ENCODE results near the gene ST8SIA3.

Gene ST8SIA3, protein sequence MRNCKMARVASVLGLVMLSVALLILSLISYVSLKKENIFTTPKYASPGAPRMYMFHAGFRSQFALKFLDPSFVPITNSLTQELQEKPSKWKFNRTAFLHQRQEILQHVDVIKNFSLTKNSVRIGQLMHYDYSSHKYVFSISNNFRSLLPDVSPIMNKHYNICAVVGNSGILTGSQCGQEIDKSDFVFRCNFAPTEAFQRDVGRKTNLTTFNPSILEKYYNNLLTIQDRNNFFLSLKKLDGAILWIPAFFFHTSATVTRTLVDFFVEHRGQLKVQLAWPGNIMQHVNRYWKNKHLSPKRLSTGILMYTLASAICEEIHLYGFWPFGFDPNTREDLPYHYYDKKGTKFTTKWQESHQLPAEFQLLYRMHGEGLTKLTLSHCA

DNA sequence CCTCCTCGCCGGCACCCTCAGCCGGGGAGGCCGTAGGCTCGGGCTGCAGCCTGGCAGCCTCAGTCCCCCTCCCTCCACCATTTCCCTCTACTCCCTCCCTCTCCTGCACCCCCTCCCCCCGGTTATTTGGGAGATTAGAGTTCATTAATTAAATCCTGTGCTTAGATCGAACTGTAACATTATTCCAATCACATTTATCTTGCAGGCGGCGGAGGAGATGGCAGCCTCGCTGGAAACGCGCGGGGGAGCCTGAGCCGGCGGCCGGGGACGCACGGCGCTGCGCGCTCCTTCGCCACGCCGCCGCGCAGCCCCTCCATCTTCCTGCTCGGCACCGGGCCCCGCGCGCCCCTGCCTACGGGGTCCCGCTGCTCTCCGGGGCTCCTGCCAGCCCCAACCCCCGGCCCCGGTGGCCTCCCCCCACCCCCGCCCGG is at the start of gene ST8SIA3:
TSS of gene ST8SIA3 (plus strand) at position 287 of the 431 bp plus-strand sequence. CDS start 290 bp downstream, outside the sequence.
- no peak for DNase-seq

DNA sequence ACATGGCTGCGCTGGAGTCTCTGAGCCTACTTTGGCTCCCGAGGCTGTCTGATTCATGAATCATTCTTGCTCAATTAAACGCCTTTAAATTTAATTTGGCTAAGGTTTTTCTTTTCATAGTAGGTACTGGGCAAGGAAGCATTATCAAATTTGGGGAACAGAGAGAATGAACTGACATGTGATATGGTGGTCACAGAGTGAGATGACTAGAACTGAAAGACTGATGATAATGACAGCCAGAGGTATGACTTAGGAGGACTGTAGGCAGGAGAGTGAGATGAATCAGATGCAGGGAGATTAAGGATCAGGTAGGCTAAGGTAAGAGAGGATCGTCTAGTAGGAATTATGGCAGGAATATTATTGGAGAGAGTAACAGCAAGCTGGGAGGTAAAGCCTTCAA is 40.9 kb upstream of the ST8SIA3 start:
- no peak for DNase-seq

DNA sequence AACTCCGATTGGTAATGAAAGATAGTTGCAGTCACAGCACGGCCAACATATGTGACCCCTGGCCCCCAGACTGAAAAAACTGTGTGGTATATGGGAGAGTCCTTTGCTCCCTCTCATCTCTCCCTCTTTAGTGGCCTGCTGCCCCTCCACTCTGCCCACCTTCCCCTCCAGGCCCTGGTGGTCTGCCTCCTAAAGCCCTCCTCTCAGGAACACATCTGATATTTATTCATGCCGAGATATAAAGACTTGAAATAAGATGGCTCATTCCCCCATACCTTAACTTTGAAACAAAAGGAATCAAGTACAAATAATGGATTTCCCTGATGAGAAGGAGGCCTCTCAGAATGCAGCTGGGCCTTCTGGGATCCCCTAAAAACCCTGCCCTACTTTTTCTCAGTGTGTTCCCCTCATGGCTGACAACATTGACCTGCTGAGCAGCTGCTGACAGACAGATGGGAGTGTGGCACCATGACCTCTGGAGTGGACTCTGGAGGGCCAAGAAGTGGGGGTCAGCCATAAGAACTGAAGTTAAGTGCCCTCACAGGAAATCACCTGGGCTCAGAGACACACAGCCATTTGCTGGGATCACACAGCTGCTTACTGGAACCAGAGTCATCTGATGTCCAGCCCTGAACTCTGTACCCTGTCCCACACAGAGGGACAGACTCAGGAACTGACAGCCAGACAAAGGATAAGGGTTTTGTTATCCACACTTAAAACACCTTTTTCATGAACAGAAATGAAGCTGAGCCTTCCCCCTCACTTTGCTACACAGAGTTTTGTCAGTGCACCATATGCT is 39.8 kb upstream of the ST8SIA3 start:
- DNase-seq: no peak

DNA sequence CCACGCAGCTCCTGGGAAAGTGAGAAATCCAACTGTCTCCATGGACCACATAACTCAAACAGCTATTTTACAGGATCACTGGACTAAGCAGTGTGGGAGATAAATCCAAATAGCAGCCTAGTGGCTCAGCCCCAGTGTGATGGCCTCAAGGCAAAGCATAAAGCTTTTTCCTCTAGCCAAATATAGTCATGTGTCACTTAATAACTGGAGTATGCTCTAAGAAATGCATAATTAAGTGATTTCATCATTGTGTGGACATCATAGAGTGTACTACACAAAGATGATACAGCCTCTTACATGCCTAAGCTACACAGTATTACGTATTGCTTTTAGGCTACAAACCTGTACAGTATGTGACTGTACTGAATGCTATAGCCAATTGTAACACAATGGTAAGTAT is 31.8 kb upstream of the ST8SIA3 start:
- DNase-seq: no peak

DNA sequence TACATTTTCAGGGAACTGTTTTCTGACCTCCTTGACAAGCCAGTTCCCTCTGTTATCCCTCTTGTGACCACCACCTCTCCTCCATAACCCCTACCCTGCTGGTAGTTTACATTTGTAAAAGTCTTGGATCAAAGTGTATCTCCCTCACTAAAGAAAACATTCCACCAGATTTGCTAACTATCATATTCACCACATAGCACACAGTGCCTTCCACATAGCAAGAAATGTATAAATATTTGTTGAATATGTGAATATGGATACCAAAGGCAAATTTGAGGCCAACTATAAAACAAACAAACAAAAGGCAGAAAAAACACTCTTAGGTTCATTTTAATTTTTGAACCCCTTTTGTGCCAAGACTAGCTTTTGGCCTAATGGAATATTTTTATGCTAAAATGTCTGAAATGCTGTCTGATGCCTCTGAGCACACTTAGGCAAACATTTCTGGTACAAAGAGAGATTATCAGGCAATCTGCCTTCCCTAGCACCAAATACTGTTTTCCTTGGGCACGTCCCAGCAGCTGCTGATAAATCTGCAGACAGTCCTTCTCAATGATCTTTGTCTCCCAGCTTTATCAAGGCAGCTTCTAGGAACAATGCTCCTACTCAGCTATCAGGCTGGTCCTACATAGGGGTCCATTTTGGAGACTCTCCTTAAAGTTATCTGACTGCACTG is 26.7 kb upstream of the ST8SIA3 start:
- no peak for DNase-seq

DNA sequence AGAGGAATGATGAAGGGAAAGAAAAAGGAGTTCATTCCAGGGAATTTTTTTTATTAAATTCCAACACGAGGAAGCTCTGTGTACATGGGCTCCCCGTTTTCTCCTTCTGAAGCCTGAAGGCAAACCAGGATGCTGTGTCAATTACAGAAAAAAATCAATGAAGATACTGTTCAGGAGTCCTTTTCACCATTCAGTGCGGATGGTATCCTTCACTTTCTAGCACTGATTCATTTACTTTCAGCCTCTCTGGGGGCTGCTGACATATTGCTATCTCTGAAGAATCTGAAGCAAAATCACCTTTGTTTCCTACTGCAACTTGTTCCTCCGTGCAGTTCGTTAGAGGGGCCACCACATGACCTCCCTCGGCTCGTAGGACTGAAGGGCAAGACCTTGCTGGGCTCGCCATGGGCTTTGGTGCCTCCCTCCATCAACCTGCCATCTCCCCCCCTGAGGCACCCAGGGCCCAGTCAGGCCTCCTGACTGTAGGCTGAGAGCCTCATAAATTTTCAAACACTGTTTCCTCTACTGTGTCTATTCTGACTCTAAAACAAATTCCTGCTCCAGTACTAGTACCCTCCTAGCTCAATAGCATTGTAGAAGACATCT is 25.5 kb upstream of the ST8SIA3 start:
- DNase-seq: no peak

DNA sequence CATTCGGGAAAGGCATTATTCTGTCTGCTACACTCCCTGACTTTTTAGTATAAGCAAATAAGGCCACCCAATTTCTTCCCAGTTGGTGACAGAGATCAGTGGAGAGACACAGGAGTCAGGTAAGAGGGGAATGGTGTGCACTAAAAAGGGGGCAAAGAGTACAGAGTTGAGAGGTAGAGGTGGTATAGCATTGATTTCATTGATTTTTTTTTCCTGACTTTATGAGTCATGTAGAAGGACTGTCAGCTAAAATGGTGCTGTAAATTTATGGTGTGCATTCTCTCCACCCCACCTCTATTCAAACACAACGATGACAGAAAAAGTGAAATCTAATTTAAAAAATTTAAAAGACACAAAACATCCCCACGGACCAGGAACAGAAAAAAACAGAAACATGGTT is 23.7 kb upstream of the ST8SIA3 start:
- DNase-seq: no peak

DNA sequence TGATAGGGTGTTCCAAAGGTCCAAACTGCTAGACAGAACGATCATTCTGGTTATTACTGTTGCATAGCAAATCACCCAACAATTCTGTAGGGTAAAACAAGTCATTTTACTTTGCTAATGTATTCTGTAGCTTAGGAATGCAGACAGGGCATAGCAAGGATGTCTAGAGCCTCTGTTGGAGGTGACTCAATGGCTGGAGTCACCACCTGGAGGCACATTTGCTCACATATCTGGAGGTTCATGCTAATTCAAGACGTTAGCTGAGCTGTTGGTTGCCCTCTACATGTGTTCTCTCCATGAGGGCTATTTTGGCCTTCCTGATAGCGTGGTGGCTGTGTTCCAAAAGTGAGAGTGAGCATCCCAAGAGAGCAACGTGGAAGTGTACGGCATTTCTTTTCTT is 22.5 kb upstream of the ST8SIA3 start:
- DNase-seq: no peak

DNA sequence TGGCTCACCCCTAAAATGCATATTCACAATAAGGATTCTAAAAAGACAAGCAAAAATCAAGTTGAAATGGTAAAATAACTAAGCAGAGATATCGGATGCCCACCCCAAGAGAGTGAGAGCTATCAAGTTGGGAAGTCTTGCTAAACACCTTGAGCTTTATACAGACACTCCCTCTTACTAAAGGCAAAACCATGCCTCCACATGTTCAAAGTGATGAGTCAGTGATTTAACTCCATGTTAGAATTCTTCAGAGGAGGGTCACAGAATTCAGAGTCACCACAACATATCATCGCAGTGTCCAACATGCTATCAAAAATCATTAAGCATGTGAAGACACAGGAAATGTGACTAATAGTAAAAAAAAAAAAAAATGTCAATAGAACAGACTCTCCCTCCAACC is 20.6 kb upstream of the ST8SIA3 start:
- DNase-seq: no peak

DNA sequence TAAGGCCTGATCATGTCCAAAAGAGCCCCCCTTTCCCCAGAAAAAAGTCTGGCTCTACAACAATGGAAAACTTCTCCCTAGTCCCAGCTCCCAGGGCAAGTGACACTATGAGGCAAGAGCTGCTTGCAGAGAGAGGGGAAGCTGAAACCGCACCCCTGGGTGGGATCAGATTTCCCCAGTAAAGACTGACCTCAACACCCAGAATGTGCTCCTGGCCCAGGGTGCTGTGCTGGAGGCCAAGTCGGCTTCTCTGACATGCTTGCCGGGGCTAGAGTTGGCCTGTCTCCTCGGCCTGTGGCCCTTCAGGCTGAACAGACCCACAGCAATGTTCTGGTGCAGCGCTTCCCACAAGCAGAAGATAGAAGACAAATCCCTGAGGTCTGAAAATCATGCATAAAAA is 18.4 kb upstream of the ST8SIA3 start:
- no peak for DNase-seq

DNA sequence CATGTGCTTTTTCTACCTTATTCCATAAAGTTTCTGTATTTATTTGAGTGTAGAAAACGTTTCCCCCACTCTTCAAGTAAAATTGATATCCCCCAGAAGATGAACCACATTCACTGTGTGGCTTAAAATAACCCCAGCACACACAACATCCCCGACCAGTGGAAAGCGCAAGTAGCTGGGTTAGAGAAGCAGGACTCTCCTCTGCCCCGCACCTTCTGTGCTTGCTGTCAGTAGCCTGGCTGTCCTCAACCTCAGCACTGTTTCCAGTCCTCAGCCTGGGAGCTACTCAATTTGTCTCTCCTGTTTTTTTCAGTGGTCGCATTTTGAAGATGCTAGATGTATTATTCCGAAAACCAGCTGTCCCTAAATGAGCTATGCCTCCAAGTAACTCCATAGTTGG is 18.0 kb upstream of the ST8SIA3 start:
- DNase-seq: no peak

DNA sequence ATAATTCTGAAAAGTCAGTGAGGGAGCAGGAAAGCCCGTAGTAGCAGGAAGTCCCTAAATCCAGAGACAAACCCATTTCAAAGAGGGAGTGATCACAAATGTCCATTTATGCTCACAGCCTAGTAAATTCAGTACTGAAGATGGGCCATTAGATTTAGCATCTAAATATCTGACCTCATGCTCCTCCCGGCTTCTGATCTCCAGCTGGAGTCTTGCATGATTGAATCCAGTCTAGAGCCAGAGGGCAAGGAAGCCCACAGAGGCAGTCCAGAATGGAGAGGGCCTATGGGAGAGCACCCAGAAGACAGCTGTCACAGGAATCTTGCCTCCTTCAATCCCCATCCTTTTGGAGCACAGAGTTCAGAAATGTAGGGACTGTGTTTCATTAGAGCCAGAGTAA is 16.0 kb upstream of the ST8SIA3 start:
- no peak for DNase-seq

DNA sequence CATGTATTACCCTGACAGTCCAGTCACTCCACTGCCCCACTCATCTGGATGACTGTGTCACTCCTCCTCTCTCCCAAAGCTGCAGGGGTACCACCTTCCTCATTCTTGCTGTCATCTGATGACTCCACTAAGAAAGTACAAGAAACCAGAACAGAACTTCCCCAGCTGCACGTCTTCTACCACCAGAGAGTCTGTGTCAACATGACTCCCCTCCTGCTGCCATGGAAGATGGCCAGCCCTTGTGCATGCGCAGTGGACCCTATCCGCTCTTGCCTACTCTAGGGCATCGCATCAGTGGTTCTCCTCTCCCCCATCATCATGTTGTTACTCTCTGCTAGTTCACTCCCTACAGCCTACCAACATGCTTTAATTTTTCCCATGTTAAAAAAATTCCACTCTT is 14.5 kb upstream of the ST8SIA3 start:
- no peak for DNase-seq

DNA sequence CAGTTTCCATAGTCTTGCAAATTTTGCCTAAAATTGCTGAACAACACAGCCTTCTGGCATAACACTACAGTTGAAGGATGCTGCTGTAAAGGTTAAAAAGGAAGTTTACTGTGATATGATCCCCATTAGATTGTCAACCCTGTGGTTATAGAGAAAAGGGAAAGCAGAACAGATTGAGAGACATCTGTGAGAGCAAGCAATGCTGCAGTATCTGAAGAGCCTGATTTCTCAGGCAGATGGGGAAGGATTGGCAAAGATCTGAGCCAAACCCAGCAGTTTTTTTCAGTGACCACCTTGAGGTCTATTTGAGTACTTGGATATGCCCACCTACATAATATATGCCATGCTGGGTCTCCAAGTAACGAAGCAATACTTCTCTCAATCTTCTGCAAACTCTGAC is 8.5 kb upstream of the ST8SIA3 start:
- DNase-seq: no peak

DNA sequence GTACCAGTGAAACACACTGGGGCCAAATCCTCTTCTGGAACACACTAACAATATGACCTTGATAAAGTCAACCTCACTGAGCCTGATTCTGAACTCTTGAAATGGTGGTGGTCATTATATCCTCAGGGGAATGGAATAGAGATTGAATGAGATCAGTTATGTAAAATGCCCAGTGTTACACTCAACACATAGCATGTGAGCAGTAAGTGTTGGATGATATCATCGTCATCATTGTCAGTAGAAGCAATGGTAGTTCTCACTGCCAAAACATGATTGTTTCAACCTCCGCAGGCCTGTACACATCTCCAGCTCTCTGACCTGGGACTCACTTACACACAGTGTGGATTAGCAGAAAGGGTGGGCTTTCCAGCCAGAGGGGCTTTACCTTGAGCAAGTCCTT is 5.5 kb upstream of the ST8SIA3 start:
- no peak for DNase-seq

DNA sequence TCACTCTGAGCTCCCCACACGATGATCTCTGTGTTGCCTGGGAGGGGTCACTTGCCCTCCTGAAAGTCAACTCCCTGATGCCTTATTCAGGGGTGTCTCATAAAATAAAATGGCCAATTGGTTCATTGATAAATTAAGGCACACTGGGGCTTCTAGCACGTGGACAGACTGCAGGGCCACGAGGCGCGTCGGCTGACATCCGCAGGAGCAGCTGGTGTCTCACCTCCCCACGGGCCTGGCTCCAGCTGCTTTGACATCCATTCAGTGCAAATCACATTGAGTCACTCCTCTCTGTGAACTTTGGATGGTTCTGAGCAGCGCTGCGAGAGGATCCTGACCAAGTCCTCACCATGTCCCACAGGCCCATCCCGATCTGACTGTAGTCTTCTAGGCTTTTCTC is 4.6 kb upstream of the ST8SIA3 start:
- no peak for DNase-seq

DNA sequence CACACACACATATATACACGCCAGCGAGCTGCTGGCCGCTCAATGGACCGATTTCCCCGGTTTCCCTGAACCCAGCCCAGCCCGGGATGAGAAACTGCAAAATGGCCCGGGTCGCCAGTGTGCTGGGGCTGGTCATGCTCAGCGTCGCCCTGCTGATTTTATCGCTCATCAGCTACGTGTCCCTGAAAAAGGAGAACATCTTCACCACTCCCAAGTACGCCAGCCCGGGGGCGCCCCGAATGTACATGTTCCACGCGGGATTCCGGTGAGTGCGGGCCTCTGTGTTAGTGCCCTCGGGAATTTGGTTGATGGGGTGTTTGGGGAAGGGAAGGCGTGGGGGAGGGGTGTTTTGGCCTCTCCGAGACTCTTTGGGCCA is 392 bp downstream of the ST8SIA3 start:
- no peak for DNase-seq

DNA sequence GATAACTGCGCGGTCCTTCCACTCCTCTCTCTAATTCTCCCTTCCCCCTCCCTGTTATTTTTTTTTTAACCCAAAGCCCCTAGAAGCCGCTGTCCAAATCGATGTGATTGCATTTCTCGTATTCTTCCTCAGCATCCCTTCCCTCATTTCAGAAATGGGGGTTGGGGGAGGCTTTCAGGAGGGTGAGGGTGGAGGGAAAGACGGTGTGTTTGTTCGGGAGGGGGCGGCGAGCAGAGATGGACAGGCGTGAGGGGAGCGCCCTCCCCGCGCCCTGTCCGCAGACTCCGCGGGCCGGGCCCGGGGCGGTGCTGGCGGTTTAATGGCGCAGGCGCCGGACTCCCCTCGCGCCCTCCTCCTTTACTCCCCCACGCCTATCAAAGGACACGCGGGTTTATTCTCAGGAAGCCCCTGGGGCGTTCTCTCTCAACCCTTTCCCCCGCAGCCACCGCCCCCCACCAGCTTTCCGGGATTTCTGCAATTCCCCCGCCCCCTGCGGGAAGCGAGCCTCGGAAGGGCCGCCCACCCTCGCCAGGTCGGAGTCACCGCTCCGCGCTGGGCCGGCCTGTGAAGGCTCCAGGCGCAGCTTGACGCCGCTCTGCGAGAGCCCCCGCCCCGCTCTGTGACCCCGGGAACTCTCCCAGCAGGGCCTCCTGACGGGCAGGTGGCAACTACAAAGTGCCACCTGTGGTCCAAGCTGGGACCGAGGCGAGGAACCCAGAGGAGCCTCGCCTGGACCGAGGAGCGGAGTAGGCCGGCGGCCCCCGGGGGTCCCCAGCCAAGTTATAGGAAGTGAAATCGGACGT is 981 bp downstream of the ST8SIA3 start:
- DNase-seq: no peak

DNA sequence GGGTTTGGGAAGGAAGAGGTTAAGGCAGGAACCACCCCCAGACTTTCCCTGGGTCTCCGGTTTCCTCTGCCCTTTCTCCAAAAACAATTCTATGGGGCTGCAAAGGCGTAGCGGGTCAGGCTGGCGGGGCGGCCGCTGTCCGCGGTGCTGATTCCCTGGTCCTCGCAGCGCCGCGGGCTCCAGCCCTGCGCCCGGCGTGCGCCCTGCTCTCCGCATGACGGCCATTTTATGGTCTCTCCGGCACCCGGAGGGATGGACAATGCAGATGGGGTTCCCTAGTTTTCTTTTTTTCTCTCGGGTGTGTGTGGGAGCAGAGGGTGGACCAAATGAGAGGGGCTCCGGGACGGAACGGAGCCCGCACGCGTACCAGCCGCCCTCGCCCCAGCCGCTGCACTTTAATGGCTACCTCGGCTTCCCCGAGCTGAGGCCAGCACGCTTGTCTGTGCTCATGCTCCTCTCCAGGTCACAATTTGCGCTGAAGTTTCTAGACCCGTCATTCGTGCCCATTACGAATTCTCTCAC is 1.6 kb downstream of the ST8SIA3 start:
- DNase-seq: no peak

DNA sequence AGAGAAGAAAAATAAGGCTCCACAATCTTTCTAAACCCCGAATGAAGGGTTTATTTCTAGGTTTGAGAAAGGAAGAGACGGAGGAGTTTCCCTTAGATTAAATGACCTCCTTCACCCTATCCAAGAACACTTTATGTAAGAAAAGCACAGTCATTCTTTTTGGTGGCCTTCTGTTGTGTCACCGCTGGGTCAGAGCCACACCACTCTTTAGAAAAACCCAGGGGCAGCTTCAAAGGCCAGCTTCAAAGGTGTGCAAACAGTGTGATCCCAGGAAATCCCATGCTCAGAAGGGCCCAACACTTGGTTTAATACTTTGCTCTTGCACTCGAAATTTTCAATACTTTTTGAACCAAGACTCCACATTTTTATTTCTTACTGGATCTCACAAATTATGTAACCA is 7.1 kb downstream of the ST8SIA3 start:
- DNase-seq: no peak

DNA sequence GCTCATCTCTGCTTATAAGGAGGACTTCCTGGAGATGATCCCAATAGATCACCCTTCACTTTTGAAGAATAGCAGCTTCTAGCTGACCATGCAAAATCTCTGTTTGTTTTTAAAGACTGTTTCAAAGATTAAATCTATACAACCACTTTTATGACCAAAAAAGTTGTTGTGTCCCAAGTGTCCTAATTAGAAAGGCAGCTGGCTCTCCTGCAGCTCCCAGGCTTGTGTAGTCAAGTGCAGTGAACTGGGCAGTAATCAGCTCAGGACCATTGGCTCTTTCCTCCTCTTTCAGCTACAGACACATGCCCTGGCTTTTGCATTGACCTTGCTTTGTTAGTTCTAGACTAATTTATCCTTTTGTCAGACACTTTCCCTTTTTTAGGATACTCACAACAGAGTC is 10.4 kb downstream of the ST8SIA3 start:
- DNase-seq: no peak

DNA sequence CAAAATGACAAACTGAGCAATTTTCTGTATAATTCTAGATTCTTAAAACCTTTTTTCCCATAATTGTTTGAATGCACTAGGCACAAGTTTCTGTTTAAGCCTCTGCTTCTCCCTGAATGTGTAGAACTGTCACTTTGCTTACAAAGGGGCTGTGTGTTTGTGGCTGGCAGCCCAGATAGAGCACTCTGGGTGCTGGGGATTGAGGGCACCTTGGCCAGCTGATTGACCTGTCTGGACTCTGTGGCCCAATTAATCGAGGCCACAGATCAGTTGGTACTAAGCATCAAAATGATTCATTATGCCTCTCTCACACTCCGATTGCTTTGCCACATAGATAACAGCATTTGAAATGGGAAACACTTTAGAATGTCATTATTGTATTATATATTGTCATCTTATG is 12.1 kb downstream of the ST8SIA3 start:
- DNase-seq: no peak
